Muscle of leg (tissue), 11 donors: ENCODE measurements around the gene SMAD9. TPM values are rescaled to one million over a fixed set of nuclear protein-coding genes. Genes with fewer than 3 reads are reported as not detected.
A peak's percentile ranks its signal among the peaks of the same experiment; 100 is the strongest.

Experiments
- DNase-seq: peaks from one replicate; pipeline ENCODE4 v3.0.0; 2013
- H3K27ac ChIP-seq: one replicate; pipeline ENCODE4 v1.5.1; 2013; ENCODE audit warnings: mild to moderate bottlenecking, low read length, control low read depth
- H3K27me3 ChIP-seq: one replicate; pipeline ENCODE4 v1.6.1; 2013; ENCODE audit warnings: low read length; ENCODE audit not compliant: control insufficient read depth, insufficient read depth
- H3K36me3 ChIP-seq: one replicate; pipeline ENCODE4 v1.6.1; 2013; ENCODE audit warnings: low read length; ENCODE audit not compliant: control insufficient read depth, insufficient read depth
- H3K4me1 ChIP-seq: one replicate; pipeline ENCODE4 v1.6.1; 2013; ENCODE audit warnings: low read length; ENCODE audit not compliant: control insufficient read depth, insufficient read depth
- H3K4me3 ChIP-seq: one replicate; pipeline ENCODE4 v1.5.1; 2013; ENCODE audit warnings: low read length, control low read depth
- H3K9me3 ChIP-seq: replicated peaks from 2 replicates; pipeline ENCODE4 v1.6.1; 2013; ENCODE audit warnings: low read depth, low read length; ENCODE audit not compliant: control insufficient read depth
- WGBS: methylation state at CpG from one replicate; pipeline ENCODE4 v1.1.5; 2013; ENCODE audit warnings: missing lambda C conversion rate; ENCODE audit not compliant: insufficient coverage; 5-methylcytosine and 5-hydroxymethylcytosine counted together
- polyA plus RNA-seq, 8 donors: library from polyadenylated mRNA; unstranded; fragments of 120-200 nt; gene quantifications; one replicate each; pipeline versions ENCODE4 v1.2.1 to v1.2.3, GENCODE V29; 2013; ENCODE audit warnings: inconsistent platforms in 1 of 8, low replicate concordance in 1 of 8; ENCODE audit not compliant: insufficient read length in 8 of 8, insufficient read depth in 1 of 8
- total RNA-seq: library from RNA; stranded (reverse); fragments of 120-200 nt; gene quantifications from one replicate; pipeline ENCODE4 v1.2.4, GENCODE V29; 2013

The SMAD9 gene
- total and polyA plus RNA-seq, 9 donors = 12.2 to 20.1 (median 15.8) TPM

GRCh38 chr13:36822785-36823184 is 97.3 kb downstream of the SMAD9 start:
- no peak for DNase-seq
- no peak overlapping the region for H3K27ac ChIP-seq
- H3K4me1 ChIP-seq = peaks cover 12% of the 10 kb centered on the region
- H3K4me3 ChIP-seq = no peak overlapping the region
- H3K27me3 ChIP-seq = no peaks in the 10 kb centered on the region
- WGBS = 86% methylated on average over 2 of the region's 3 CpGs
- peaks cover 5% of the 10 kb centered on the region for H3K36me3 ChIP-seq
- no peaks in the 10 kb centered on the region for H3K9me3 ChIP-seq

- H3K27ac ChIP-seq = no peak overlapping the region
- WGBS = 49% methylated on average over 2 of the region's 4 CpGs
Measured at GRCh38 chr13:36820222-36820621, 99.8 kb downstream of the SMAD9 start.

DNA sequence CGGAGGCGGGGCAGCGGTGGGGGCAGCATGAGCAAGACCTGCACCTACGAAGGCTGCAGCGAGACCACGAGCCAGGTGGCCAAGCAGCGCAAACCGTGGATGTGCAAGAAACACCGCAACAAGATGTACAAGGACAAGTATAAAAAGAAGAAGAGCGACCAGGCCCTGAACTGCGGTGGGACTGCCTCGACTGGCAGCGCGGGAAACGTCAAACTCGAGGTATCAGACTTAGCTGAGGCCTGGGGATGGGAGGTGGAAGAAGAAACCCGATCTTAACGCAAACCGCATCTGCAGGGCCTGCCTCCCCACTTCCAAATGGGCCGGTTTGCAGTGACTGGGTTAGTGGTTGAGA is 100.3 kb downstream of the SMAD9 start:
- WGBS = 0% methylated on average over 16 of the region's 20 CpGs
- H3K4me3 ChIP-seq = peak overlapping the region; percentile 87
- no peaks in the 10 kb centered on the region for H3K27me3 ChIP-seq
- H3K4me1 ChIP-seq = peaks cover 12% of the 10 kb centered on the region
- DNase-seq = peak; percentile 45
- H3K9me3 ChIP-seq = no peaks in the 10 kb centered on the region
- H3K27ac ChIP-seq = peak overlapping the region; percentile 63
- H3K36me3 ChIP-seq = no peaks in the 10 kb centered on the region

More at GRCh38 chr13:36820222-36820621, 99.8 kb downstream of the SMAD9 start:
- peaks cover 3% of the 10 kb centered on the region for H3K36me3 ChIP-seq
- H3K27me3 ChIP-seq = no peaks in the 10 kb centered on the region
- no peak for DNase-seq
- no peaks in the 10 kb centered on the region for H3K9me3 ChIP-seq
- peak overlapping the region; percentile 87 for H3K4me3 ChIP-seq
- peaks cover 12% of the 10 kb centered on the region for H3K4me1 ChIP-seq

DNA sequence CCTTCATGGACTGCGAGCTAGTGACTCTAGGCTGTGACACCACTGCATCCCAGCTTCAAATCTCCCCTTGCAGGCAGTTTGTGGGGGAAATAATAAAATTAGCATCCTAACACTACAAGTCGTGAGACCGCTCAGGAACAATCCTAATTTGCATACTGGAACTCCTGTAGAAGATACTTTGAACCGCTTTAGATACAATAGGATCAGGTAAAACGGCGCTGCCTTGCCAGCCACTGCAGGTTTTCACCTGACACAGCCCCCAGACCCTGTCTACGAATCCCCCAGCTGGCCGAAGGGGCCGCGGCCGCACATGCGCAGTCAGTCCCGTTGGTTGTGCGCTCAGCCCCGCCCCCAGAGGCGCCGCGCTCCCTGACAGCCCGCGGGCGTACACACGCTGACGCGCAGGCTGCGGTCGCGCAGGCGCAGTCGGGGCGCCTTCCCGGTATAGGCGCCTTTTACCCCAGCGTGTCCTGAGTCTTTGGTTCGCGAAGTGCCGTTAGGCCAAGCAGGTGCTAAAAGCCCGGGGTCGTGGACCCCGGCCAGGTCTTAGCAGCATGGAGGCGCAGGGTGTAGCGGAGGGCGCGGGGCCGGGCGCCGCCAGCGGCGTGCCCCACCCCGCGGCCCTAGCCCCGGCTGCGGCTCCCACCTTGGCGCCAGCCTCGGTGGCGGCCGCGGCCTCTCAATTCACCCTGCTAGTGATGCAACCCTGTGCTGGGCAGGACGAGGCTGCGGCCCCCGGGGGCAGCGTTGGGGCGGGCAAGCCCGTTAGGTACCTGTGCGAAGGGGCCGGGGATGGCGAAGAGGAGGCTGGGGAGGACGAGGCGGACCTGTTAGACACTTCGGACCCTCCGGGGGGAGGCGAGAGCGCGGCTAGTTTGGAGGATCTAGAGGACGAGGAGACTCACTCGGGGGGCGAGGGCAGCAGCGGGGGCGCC is 101.0 kb downstream of the SMAD9 start, which contains the start of gene RFXAP:
Gene RFXAP, plus strand, starts transcription at position 419 of the 935 bp plus-strand sequence. Its CDS starts 136 bp downstream, at position 555.
- Histone ChIP-seq H3K36me3 (no peaks in the 10 kb centered on the region), H3K4me3 (peak within 1 kb of the TSS; percentile 87), H3K27me3 (no peaks in the 10 kb centered on the region), H3K4me1 (peaks cover 12% of the 10 kb centered on the region), H3K27ac (peak within 1 kb of the TSS; percentile 68), H3K9me3 (no peaks in the 10 kb centered on the region)
- under 1% methylated on average over 72 of the region's 78 CpGs for WGBS
- DNase-seq = peak; percentile 95

- H3K4me1 ChIP-seq = peaks cover 12% of the 10 kb centered on the region
- DNase-seq = peak; percentile 56
- H3K27me3 ChIP-seq = no peaks in the 10 kb centered on the region
- WGBS = 36% methylated on average over 8 of the region's 12 CpGs
- no peaks in the 10 kb centered on the region for H3K36me3 ChIP-seq
- H3K4me3 ChIP-seq = peak overlapping the region; percentile 87
- no peak overlapping the region for H3K27ac ChIP-seq
- H3K9me3 ChIP-seq = no peaks in the 10 kb centered on the region
Measured at GRCh38 chr13:36817996-36818803, 101.8 kb downstream of the SMAD9 start.

DNA sequence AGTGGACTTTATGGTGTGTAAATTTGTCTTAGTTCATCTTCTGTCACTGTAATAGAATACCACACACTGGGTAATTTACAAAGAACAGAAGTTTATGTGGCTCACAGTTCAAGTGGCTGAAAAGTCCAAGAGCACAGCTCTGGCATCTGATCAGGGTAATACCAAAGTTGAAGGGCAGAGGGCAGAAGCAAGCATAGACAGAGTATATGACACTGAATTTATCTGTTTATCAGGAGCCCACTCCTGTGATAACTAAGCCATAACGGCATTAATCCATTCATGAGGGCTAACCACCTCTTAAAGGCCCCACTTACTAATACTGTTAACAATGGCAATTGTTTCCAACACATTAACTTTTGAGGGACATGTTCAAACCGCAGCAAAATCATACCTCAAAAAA is 105.0 kb downstream of the SMAD9 start:
- WGBS = no CpG with 5 or more reads among the region's 2 CpGs
- Histone ChIP-seq H3K36me3 (no peaks in the 10 kb centered on the region), H3K4me1 (peaks cover 7% of the 10 kb centered on the region), H3K27ac (no peak overlapping the region), H3K9me3 (no peaks in the 10 kb centered on the region), H3K4me3 (no peak overlapping the region), H3K27me3 (no peaks in the 10 kb centered on the region)
- no peak for DNase-seq

GRCh38 chr13:36814465-36814864 is 105.6 kb downstream of the SMAD9 start:
- no peak overlapping the region for H3K4me3 ChIP-seq
- DNase-seq = peak; percentile 28

GRCh38 chr13:36813225-36813624 is 106.8 kb downstream of the SMAD9 start:
- H3K4me3 ChIP-seq = no peak overlapping the region
- no CpG with 5 or more reads among the region's 1 CpG for WGBS
- no peak for DNase-seq
- no peak overlapping the region for H3K27ac ChIP-seq
- H3K4me1 ChIP-seq = no peaks in the 10 kb centered on the region
- H3K27me3 ChIP-seq = no peaks in the 10 kb centered on the region
- H3K9me3 ChIP-seq = no peaks in the 10 kb centered on the region
- H3K36me3 ChIP-seq = no peaks in the 10 kb centered on the region

More at GRCh38 chr13:36814465-36814864, 105.6 kb downstream of the SMAD9 start:
- Histone ChIP-seq H3K9me3 (no peaks in the 10 kb centered on the region), H3K27ac (no peak overlapping the region), H3K4me1 (peaks cover 4% of the 10 kb centered on the region), H3K36me3 (no peaks in the 10 kb centered on the region), H3K27me3 (no peaks in the 10 kb centered on the region)
- 31% methylated on average over 8 of the region's 9 CpGs for WGBS

DNA sequence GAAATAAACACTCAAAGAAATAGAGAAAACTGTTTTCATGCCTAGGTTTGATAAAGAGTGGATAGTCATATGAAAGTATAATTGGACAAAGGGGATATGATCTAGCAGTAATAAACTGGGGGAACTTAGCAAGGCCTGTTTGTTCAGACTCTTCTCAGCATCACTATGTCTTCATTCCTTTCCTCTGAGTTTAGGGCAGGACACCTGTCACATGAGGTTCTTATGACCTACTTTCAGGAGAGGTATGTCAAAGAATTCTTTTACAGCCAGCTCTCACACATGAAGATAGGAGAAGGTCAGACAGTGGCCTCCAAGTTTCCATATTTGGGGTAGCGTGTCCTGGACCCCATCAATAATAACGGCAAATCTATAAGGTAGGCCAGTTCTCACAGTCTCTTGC is 112.4 kb downstream of the SMAD9 start:
- Histone ChIP-seq H3K4me3 (no peak overlapping the region), H3K27ac (no peak overlapping the region), H3K27me3 (no peaks in the 10 kb centered on the region), H3K36me3 (no peaks in the 10 kb centered on the region), H3K4me1 (no peaks in the 10 kb centered on the region), H3K9me3 (no peaks in the 10 kb centered on the region)
- DNase-seq = no peak
- 94% methylated on average over 2 of the region's 2 CpGs for WGBS

- Histone ChIP-seq H3K9me3 (no peaks in the 10 kb centered on the region), H3K4me1 (no peaks in the 10 kb centered on the region), H3K27ac (no peak overlapping the region), H3K4me3 (no peak overlapping the region), H3K36me3 (no peaks in the 10 kb centered on the region), H3K27me3 (no peaks in the 10 kb centered on the region)
- no CpG with 5 or more reads among the region's 2 CpGs for WGBS
- no peak for DNase-seq
Measured at GRCh38 chr13:36806102-36806501, 113.9 kb downstream of the SMAD9 start.
